HCT116 (cell line): ENCODE measurements around the gene FAM237B. TPM values are rescaled to one million over a fixed set of nuclear protein-coding genes. Genes with fewer than 3 reads are reported as not detected.

Experiments used
- ATAC-seq: fragments of 200-7000 bp; cut with Tn5 transposase; 2 replicates; pipeline ENCODE4 v1.9.1; 2020; ENCODE audit warnings: mild to moderate bottlenecking, moderate library complexity
- BruUV-seq: library from RNA; stranded (reverse); fragments of 400-500 nt; replicated peaks from 2 replicates; lab custom pipeline; 2021; lab: Mats Ljungman, UMichigan
- CTCF ChIA-PET: fragments of 300-600 bp; sonication (Branson Sonifier 250); formaldehyde crosslinking; loops from one replicate; lab custom pipeline; 2021; ENCODE audit warnings: antibody characterized with exemption; lab: Charles Lee
- POLR2A ChIA-PET: fragments of 300-600, 350-600 bp; sonication (Branson Sonifier 250); formaldehyde crosslinking; loops from one replicate; lab custom pipeline; 2021; ENCODE audit warnings: antibody characterized with exemption; lab: Charles Lee
- RAD21 ChIA-PET, 2 experiments: fragments of 300-600 bp; sonication (Branson Sonifier 250); formaldehyde crosslinking; loops; one replicate each; lab custom pipeline; 2023; ENCODE audit warnings: low total read pairs in 2 of 2; ENCODE audit not compliant: uncharacterized antibody in 2 of 2, unreplicated experiment in 2 of 2, low non-redundant PET in 1 of 2; lab: Charles Lee
- DNase-seq: peaks from one replicate; pipeline ENCODE4 v3.0.0-alpha.2; 2010; ENCODE audit warnings: low read depth, low spot score
- H2AFZ ChIP-seq: fragments of 200-600 bp; shearing (Covaris generic), sonication (generic); 2 replicates; pipeline ENCODE4 v1.6.1; 2017; ENCODE audit warnings: low read depth, mixed run types, mixed read lengths, antibody characterized with exemption, low read length; ENCODE audit not compliant: poor library complexity, severe bottlenecking
- H3K27ac ChIP-seq: 2 replicates; pipeline ENCODE4 v1.5.1; 2012; ENCODE audit warnings: low read depth, low read length
- H3K27me3 ChIP-seq: fragments of 200-600 bp; sonication (generic); 2 replicates; pipeline ENCODE4 v1.6.1; 2016; ENCODE audit warnings: mixed run types, low read length, mixed read lengths; ENCODE audit not compliant: insufficient read depth
- H3K36me3 ChIP-seq, 2 experiments: fragments of 200-500 bp in 1 of 2; fragments of 200-600 bp in 1 of 2; sonication (Bioruptor generic) in 1 of 2; sonication (generic) in 1 of 2; 2 replicates each; pipeline versions ENCODE4 v1.5.1 to v1.6.1; 2014 to 2016; ENCODE audit warnings: low read length in 2 of 2, inconsistent platforms in 1 of 2, mixed read lengths in 1 of 2, mixed run types in 1 of 2; ENCODE audit not compliant: insufficient read depth in 2 of 2, control insufficient read depth in 1 of 2
- H3K4me1 ChIP-seq, 2 experiments: fragments of 200-600 bp in 1 of 2; sonication (generic) in 1 of 2; 2 replicates each; pipeline versions ENCODE4 v1.5.1 to v1.6.1; 2012 to 2017; ENCODE audit warnings: low read length in 2 of 2, inconsistent platforms in 1 of 2, mild to moderate bottlenecking in 1 of 2, mixed read lengths in 1 of 2, mixed run types in 1 of 2, moderate library complexity in 1 of 2; ENCODE audit not compliant: insufficient read depth in 2 of 2, control insufficient read depth in 1 of 2
- H3K4me2 ChIP-seq: fragments of 200-600 bp; sonication (generic); 2 replicates; pipeline ENCODE4 v1.6.1; 2017; ENCODE audit warnings: mixed run types, low read length, mixed read lengths
- H3K4me3 ChIP-seq, 2 experiments: fragments of 200-600 bp in 1 of 2; sonication (generic) in 1 of 2; replicated peaks in 1 of 2; 2 replicates each; pipeline ENCODE4 v1.5.1; 2011 to 2016; ENCODE audit warnings: low read length in 2 of 2, control low read depth in 1 of 2, low read depth in 1 of 2, mild to moderate bottlenecking in 1 of 2, mixed read lengths in 1 of 2, mixed run types in 1 of 2
- H3K79me2 ChIP-seq: fragments of 200-600 bp; sonication (generic); 2 replicates; pipeline ENCODE4 v1.6.1; 2017; ENCODE audit warnings: mild to moderate bottlenecking, mixed run types, low read length, moderate library complexity, mixed read lengths; ENCODE audit not compliant: insufficient read depth
- H3K9ac ChIP-seq: fragments of 200-600 bp; sonication (generic); 2 replicates; pipeline ENCODE4 v1.6.1; 2016; ENCODE audit warnings: low read length, mixed read lengths
- H3K9me2 ChIP-seq: fragments of 200-600 bp; sonication (generic), shearing (Covaris generic); 2 replicates; pipeline ENCODE4 v1.6.1; 2017; ENCODE audit warnings: mixed run types, mild to moderate bottlenecking, moderate library complexity; ENCODE audit not compliant: insufficient read depth
- H3K9me3 ChIP-seq, 2 experiments: fragments of 200-500 bp in 1 of 2; fragments of 200-600 bp in 1 of 2; sonication (Bioruptor generic) in 1 of 2; sonication (generic) in 1 of 2; 2 replicates each; pipeline ENCODE4 v1.6.1; 2014 to 2017; ENCODE audit warnings: low read length in 2 of 2, mixed read lengths in 2 of 2, inconsistent platforms in 1 of 2, low read depth in 1 of 2, mild to moderate bottlenecking in 1 of 2, mixed run types in 1 of 2, moderate library complexity in 1 of 2; ENCODE audit not compliant: control insufficient read depth in 1 of 2, insufficient read depth in 1 of 2
- H4K20me1 ChIP-seq: fragments of 200-600 bp; sonication (generic), shearing (Covaris generic); 2 replicates; pipeline ENCODE4 v1.6.1; 2017; ENCODE audit warnings: mixed run types, mild to moderate bottlenecking, moderate library complexity; ENCODE audit not compliant: insufficient read depth
- ELF1 ChIP-seq: IDR thresholded peaks from 2 replicates; pipeline ENCODE4 v1.6.1; 2012; ENCODE audit warnings: low read depth, borderline replicate concordance
- FOSL1 ChIP-seq: IDR thresholded peaks from 2 replicates; pipeline ENCODE4 v1.6.1; 2012; ENCODE audit warnings: low read depth
- JUND ChIP-seq: IDR thresholded peaks from 2 replicates; pipeline ENCODE4 v1.6.1; 2012
- MAX ChIP-seq: IDR thresholded peaks from 2 replicates; pipeline ENCODE4 v1.6.1; 2012
- POLR2A ChIP-seq: IDR thresholded peaks from 2 replicates; pipeline ENCODE4 v1.7.0; 2011; ENCODE audit warnings: borderline replicate concordance; ENCODE audit not compliant: insufficient read depth, insufficient read length; ENCODE audit errors: extremely low read depth
- POLR2AphosphoS5 ChIP-seq: IDR thresholded peaks from 2 replicates; pipeline ENCODE4 v1.6.1; 2011; ENCODE audit warnings: mild to moderate bottlenecking, low read depth, low read length, moderate library complexity
- RAD21 ChIP-seq: IDR thresholded peaks from 2 replicates; pipeline ENCODE4 v1.6.1; 2012; ENCODE audit warnings: low read depth, mild to moderate bottlenecking
- REST ChIP-seq: IDR thresholded peaks from 2 replicates; pipeline ENCODE4 v1.6.1; 2012; ENCODE audit warnings: low read depth
- SIN3A ChIP-seq: IDR thresholded peaks from 2 replicates; pipeline ENCODE4 v1.6.1; 2012; ENCODE audit warnings: low read depth
- TCF7L2 ChIP-seq: IDR thresholded peaks from 2 replicates; pipeline ENCODE4 v1.7.0; 2011; ENCODE audit warnings: borderline replicate concordance, inconsistent platforms; ENCODE audit not compliant: insufficient read depth, insufficient read length; ENCODE audit errors: extremely low read depth
- ZFX ChIP-seq: fragments of 450-650 bp; IDR thresholded peaks from 2 replicates; pipeline ENCODE4 v1.6.1; 2017
- intact Hi-C: fragments of 100-400 bp; cut with micrococcal nuclease; formaldehyde crosslinking; loops from 2 replicates; pipeline ENCODE4 v1.10.0; 2022
- total RNA-seq: library from RNA; stranded (reverse); gene quantifications from one replicate; pipeline ENCODE4 v1.2.1, GENCODE V29; 2021; ENCODE audit not compliant: unreplicated experiment

FAM237B gene
- total RNA-seq, 1 experiment from 2014 or later, result not detected

GRCh38 chr7:90322837-90323236 lies 1.7 kb upstream of the FAM237B start:
- ChIA-PET POLR2A (no interaction called here), RAD21 (no interaction called here), CTCF (no interaction called here)
- no peak overlapping the region for H3K4me2 ChIP-seq
- ATAC-seq (no peak), DNase-seq (no peak)
- no peaks in the 10 kb centered on the region for H3K36me3 ChIP-seq
- H3K4me3 ChIP-seq, result no peak overlapping the region
- H3K27me3 ChIP-seq, result no peaks in the 10 kb centered on the region
- H3K9me3 ChIP-seq, result no peaks in the 10 kb centered on the region
- no peaks in the 10 kb centered on the region for H4K20me1 ChIP-seq
- no peaks in the 10 kb centered on the region for H3K4me1 ChIP-seq
- no peaks in the 10 kb centered on the region for H3K79me2 ChIP-seq
- no TSS peak for BruUV-seq
- TF ChIP-seq POLR2A, result no peak
- TF ChIP-seq ELF1, result no peak
- TF ChIP-seq SIN3A, result no peak
- TF ChIP-seq RAD21, result no peak
- TF ChIP-seq MAX, result no peak
- TF ChIP-seq JUND, result no peak
- TF ChIP-seq ZFX, result no peak
- TF ChIP-seq REST, result no peak
- TF ChIP-seq POLR2AphosphoS5, result no peak
- no peak for TF ChIP-seq TCF7L2
- no peak for TF ChIP-seq FOSL1
- TF ChIP-seq, all 23 proteins: peak for 0
- intact Hi-C loops, result no loop called here
- no peak overlapping the region for H2AFZ ChIP-seq
- no peak overlapping the region for H3K9ac ChIP-seq
- H3K27ac ChIP-seq, result no peak overlapping the region
- H3K9me2 ChIP-seq, result no peaks in the 10 kb centered on the region
